ENCODE results near the gene MRPL2.
"Not testable (repeated sequence)": the region's sequence is repeated elsewhere in the genome, so short reads cannot be mapped to it uniquely, and the experiment has no call there.

Gene MRPL2

DNA sequence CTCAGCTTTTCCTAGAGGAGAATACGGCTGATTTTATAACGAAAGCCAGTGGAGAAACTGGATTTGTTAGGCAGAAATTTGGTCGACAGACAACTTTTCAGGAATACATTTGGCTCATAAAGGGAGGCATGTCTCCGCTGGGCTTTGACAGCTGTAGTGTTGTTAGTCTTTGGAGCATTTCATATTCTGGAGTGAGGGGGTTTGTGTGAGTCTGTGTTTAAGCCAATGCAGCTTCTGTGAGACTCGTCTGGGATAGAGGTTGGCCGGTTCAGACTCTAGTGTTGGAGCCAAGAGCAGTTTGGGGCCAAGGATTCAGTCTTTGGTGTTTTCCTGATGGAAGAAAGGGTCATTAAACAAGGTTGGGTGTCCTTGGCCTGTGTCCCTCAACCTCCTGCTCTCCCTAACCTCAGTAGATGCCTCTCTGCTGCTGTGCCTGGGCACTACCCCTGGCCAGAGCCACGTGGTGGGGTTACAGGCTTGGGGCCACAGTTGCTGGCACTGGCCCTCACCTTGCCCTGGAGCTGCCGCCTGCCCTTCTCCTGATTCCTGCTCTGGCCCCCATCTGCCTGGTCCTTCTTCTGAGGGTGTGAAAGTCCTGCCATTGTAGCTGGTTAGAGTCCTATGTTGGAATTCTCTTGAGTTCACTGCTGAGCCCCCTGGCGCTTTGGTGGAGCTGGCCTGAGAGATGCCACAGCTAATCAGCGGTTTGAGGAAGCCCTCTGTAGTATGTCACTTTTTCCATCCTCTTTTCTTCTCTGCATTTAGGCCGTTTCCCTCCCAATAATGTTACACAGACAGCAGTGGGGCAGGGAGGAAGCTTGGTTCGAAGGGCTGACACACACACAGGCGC is 23.8 kb upstream of the MRPL2 start:
- DNase-seq (ENCODE audit: low read depth): no peak

DNA sequence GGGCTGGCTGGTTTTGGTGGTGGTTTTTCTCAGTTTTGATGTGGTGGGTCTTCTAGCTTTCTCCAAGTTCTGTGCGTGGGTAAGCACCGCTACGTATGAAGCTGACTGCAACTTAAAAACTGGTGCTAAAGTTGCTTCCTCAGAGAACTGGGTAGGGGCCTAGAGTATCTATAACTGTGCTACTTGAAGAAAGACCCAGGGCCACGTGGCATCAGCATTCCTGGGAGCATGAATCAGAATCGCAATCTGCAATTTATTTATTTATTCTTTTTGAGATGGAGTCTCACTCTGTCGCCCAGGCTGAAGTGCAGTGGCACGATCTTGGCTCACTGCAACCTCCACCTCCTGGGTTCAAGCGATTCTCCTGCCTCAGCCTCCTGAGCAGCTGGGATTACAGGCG is 22.7 kb upstream of the MRPL2 start:
- not testable (repeated sequence) for DNase-seq (ENCODE audit: low read depth)

DNA sequence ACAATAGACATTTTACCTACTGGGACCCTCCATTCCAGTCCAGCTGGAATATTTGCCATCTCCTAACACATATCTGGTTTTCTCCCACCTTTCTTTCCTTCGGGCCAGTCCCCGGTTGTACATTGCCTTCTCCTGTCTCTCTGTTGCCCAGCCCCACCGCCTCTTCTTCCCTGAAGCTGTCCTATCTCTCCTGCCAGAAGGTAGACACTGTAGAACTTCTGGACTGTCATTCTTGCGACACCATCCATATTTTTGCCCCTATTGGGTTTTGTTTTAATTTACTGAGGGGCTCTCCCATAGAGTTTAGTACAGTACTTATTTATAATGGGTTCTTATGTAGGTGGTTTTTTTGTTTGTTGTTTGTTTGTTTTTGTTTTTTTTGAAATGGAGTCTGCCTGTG is 21.8 kb upstream of the MRPL2 start:
- no peak for DNase-seq (ENCODE audit: low read depth)

DNA sequence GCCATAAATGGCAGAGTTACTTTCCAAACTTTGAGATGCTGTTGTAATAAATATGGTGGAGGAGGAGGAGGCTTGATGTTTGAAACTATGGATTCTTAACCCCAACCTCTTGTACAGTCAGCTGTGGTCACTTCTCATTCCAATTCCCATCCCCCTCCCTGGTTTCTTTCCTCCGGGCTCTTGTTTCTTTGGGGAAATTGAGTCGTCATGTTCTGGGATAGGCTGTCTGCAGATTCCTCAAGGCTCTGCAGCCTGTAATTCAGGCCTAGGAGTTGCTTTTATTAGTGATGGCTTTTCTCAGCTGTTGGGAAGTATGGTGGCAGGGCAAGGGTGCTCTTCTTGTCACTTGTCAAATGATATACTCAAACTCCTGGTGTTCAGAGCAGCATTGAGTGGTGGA is 19.5 kb upstream of the MRPL2 start:
- no peak for DNase-seq (ENCODE audit: low read depth)

DNA sequence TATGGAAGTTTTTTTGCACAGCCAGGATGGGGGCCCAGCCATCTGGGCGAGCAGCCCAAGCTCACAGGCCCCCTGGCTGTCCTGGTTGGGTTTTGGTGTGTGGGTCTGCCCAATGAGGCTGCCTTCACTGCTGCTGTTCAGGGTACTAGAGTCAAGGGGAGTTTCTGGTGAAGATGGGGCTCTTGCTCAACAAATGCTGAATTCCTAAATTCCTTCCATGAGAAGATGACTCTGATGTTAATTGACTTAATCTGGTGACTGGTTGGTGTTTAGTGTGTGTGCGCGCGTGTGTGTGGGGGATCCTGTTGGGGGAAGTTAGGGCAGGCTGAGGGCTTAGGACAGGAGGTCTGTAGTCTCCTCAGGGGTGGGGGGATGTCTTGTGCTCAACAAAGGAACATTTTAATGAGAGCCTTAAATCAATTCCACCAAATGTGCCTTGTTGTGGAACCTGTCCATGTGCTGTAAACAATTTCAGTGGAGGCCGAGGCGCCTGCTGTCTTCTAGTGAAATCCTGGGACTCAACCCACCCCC is 18.8 kb upstream of the MRPL2 start:
- no peak for DNase-seq (ENCODE audit: low read depth)

DNA sequence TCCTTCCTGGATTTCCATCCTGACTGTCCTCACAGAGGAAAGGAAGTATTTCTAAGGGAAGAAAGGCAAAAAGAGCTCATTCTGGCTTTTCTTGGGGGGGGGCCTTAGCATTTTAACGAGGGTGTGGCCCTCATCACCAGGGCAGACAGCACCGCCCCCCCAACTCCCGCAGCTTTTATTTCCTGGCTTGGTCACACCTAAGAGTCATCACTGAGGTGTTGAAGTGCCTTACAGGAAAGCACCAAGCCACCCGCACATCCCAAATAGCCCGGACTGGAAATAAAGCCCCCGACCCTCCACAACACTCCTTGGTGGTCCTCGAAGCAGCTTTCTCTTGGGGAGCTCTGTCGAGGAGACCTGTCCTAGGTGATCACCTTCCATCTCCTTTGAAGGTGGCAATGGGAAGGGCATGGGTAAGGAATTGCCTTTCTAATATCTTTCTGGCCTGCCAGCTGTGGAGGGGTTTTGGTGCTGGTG is 18.1 kb upstream of the MRPL2 start:
- DNase-seq (ENCODE audit: low read depth): no peak

DNA sequence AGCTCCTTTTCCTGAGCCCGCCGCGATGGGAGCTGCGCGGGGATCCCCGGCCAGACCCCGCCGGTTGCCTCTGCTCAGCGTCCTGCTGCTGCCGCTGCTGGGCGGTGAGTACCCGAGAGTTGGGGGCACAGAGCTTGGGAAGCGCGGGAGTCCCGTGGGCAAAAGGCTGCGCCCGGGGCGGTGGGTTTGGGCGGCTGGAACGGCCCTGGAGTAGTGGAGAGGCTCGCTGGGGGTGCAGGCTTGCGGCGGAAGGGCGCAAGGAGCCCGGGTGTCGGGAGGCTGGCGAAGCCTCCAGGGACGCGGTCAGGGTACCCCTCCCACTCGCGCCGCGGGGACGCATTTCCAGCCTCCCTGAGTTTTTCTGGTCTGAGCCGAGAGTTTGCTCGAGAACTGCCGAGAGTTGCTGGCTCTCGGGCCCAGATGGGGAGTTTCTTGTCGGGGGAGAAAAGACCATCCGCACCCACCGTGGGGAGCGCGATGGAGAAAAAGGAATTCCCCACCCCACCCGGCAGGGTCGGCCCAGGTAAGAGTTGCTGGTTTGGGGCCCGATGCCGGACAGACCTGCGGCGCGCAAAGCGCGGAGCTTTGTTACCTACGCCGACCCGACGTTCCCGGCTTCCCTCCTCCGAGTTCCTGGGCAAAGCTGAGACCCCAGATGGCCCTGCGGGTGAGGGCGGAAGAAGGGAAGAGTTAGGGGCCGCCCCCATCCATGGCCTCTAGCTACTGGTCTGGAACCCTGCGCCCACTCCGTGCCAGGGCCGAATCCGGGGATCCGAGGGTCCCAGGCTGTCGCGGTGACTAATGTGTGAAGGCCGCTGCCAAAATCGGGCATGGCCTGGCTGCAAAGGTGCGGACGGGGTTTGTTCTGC is 17.5 kb upstream of the MRPL2 start:
- DNase-seq (ENCODE audit: low read depth): no peak

DNA sequence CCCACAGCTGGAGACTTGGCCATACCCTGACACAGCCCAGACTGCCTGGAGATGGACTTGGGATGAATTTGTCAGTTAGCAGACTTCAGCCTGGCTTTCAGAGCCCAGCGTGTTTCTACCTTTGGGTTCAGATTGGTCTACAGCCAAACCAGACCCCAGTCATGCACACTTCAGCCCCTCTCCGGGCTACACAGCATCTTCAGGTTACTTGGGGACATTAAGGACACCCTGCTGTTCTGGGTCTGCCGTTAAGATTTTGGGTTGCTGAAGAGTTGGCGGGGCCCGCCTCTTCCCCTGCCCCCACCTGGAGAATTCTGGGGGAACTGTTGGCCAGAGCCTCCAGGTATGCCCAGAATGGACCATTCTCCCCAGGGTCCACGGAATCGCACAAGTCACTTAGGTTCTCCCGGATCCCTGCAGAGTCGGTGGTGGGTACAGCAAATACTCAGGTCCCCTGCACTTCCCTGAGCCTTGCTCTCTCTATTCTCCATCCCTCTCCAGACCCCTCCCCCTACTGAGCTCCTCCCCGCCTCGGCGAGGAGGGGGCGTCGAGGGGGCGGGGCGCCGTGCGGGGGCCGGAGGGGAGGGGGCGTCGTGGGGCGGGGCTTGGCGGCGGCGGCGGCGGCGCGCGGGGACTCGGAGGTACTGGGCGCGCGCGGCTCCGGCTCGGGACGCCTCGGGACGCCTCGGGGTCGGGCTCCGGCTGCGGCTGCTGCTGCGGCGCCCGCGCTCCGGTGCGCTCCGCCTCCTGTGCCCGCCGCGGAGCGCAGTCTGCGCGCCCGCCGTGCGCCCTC is 16.6 kb upstream of the MRPL2 start, which contains the start of gene PTK7:
TSS of gene PTK7 (plus strand) at position 645 of the 794 bp plus-strand sequence. CDS start 175 bp downstream, outside the sequence.
- DNase-seq (ENCODE audit: low read depth): no peak

DNA sequence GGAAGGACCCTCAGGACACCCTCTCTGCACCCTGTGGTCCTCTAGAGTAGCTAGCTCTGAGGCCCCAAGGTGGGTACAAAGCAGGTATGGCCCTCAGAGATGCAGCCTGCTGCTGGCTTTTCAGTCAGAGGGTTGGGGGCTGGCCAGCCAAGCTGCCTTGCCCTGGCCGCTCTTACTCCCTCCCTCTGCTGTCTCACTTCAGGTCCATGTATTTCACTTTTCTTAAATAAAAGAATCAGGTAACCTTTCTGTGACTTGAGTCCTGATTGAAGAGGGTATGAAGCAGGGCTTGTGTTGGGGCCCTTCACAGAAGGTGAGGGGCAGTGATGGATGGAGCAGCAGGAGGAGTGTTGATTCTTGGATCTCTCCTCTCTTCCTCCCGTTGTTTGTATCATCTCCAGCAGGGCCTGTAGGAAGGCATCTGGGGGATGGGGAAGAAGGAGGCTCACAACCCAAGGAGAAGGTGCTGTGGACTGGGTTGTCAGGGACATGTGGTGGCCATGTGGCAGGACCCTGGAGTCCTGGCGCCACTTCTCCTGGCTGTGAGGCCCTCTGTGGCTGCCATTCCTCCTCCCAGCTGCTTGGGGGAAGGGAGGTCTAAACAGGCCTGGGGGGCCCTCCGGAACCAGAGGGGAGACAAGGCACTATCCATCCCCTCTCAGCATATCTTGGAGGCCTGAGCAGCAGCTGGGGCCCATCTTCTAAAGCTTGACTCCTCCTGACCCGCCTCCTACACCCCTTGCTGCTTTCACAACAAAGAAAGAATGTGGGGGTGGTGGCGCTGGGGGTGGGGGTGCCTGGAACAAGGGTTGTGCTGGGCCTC is 15.8 kb upstream of the MRPL2 start:
- no peak for DNase-seq (ENCODE audit: low read depth)

DNA sequence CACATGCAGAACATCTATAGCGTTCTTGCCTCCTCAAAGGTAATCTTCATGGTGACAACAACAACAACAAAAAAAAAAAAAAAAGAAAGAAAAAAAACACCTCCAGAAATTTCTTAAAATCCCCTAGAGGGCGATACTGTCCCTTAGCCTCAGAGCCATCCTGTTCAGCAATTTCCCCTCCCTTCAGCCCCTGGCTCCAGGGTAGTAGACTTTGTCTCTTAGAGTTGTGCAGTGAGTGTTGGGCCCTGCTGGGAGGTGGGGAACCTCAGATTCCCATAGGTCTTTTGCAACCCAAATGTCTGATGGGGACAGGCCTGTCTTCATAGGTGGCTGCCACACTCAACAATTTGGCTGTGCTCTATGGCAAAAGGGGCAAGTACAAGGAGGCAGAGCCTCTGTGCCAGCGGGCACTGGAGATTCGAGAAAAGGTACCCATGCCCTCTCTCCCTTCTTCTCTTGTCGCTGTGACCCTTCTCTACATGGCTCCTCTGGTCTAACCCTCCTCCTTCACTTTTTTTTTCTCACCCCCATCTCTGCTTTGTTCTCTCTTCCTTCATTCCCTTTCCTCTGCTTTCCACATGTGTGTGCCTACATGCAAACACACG is 10.9 kb upstream of the MRPL2 start:
- DNase-seq (ENCODE audit: low read depth): no peak

DNA sequence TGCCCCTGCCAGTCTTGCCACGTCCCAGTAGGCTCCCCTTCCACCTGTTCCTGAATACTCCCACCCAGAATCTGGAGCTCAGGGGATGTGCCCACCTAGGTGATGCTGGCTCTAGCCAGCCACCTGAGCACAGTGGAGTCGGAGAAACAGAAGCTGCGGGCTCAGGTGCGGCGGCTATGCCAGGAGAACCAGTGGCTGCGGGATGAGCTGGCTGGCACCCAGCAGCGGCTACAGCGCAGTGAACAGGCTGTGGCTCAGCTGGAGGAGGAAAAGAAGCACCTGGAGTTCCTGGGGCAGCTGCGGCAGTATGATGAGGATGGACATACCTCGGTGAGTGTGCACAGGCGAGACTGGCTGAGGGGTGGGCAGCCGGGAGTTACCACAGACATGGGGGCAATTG is 3.6 kb upstream of the MRPL2 start:
- DNase-seq (ENCODE audit: low read depth): no peak

DNA sequence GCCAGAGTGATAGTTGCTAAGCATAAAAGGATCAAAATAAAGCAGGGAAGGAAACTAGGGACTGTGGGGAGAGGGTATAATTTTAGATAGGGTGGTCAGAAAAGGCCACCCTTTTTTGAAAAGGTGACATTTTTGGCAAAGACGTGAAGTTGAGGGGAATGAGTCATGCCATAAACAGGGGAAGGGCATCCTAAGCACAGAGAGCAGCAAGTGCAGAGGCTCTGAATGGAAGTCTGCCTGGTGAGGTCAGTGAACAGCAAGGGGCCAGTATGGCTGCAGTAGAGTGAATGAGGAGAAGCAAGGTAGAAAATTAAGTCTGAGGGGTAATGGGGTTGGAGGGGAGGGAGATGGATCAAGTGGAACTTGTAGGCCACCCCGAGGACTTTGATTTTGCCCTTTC is 2.6 kb upstream of the MRPL2 start:
- DNase-seq (ENCODE audit: low read depth): no peak

DNA sequence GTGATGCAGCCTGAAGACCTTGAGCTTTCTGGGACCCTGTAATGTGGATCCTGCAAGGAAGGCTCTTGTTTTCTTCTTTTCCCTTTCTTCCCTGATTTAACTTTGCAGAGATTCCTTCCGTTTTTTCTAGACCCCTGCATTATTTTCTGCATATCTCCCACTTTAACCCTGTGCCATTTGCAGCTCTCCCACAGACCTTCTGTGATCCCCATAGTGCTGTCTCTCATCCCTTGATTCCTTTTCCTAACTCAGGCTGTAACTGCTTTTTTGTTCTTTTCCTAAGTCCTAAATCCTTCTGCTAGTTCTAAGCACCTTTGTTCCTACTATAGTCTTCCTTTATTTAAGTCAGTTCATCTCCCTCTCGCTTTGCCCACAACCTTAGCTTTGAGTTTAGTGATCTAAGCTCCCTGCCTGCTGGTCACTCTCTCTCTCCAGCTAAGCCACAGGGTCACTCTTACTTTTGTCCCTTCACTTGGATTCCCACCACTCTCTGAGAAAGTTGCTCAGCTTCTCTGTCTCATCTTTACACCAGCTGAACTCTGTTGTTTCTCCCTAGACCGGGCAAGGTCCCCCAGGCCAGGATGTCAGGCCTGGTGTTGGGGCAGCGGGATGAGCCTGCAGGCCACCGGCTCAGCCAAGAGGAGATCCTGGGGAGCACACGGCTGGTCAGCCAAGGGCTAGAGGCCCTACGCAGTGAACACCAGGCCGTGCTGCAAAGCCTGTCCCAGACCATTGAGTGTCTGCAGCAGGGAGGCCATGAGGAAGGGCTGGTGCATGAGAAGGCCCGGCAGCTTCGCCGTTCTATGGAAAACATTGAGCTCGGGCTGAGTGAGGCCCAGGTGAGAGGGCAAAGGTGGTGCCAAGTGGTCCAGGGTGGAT is 1.8 kb upstream of the MRPL2 start:
- no peak for DNase-seq (ENCODE audit: low read depth)

DNA sequence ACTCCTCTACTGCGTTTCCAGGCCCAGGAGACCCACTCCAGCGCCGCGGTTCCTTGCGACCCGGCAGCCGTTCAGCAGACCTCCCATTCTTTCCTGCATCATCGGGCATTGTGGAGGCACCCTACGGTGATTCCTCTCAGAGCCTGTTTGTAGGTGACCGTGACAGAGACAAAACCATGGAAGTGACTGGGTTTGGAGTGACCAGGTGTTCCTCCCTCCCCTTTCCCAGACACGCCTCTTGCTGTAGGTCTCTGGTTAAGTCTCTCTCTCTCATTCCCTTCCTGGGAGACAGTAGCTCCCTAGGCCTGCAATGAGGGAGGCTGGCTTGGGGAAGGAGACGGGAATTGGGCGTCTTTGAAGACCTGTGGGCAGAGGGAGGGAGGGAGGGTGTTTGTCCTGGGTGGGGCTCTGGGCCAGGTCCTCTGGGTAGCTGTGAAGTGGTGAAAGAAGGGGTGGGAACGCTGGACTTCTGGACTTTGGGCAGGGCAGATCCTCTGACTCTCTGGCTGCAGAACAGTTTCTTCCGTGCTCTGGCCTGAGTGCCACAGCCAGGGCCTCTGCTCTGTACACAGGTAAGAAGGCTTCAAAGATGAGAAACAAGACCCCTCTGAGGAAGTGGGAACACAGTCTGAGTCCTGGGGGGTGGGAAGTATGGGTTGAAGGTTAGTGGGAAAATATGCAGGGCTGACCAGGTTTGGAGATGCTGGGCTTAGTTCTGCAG is 960 bp upstream of the MRPL2 start:
- no peak for DNase-seq (ENCODE audit: low read depth)

DNA sequence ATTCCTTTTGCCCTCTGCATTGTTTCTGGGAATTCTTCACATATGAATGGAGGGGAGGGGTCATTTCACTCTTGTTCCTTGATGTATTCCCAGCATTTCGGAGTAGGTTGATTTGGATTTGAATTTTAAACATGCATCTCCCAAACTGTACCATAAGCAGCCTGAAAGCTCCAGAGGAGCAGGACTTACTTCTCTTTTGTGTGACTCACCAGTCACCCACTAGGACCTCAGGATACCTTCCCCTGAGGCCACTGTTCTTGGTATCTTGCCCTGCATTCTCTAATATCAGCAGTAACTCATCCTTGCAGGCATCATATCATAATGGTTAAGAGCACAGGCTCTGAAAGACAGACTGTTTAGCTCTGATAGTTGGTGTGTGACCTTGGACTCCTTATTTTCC is 703 bp downstream of the MRPL2 start:
- DNase-seq (ENCODE audit: low read depth): no peak

DNA sequence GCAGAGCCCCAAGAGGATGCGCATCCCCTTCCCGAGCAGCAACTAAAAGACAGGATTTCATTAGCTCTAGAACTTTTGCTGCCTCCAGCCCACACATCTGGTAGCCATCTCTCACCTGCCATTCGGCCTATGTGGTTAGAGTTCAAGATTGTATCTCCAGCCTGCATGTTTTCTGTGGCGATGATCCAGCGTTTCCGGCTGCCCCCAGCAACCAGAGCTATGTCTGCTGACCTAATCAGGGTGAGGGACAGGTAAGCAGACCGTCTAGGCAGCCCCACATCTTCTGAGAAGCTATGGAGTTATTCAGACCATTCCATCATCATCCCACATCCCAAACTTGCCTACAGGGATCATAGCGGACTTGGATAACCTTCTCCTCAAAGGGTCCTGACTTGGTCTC is 3.3 kb downstream of the MRPL2 start:
- no peak for DNase-seq (ENCODE audit: low read depth)

DNA sequence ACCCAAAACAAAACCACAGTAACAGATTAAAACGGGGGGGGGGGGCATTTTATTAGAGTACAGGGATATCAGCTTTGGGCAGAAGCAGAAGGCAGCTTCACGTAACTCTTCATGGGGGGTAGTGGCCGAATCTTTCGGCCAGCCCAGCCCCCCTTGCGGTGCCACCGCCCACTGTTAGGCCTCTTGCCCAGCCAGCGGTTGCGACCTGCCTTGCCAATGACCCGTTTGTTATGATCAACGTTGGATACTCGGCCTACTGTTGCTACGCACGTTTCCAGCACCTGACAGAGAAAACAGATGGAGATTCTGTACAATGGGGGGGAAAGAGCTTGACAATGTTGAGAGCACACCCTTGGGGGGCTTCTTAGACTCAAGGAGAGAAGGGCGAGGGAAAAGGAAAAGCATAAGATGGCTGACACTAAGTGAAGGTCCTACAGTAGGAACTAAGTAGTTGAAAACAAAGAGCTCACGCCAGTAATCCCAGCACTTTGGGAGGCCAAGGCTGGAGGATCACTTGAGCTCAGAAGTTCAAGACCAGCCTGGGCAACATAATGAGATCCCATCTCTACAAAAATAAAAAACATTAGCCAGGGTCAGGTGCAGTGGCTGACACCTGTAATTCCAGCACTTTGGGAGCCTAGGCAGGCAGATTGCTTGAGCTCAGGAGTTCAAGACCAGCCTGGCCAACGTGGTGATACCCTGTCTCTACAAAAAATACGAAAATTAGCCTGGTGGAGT is 4.9 kb downstream of the MRPL2 start:
- DNase-seq (ENCODE audit: low read depth): no peak

DNA sequence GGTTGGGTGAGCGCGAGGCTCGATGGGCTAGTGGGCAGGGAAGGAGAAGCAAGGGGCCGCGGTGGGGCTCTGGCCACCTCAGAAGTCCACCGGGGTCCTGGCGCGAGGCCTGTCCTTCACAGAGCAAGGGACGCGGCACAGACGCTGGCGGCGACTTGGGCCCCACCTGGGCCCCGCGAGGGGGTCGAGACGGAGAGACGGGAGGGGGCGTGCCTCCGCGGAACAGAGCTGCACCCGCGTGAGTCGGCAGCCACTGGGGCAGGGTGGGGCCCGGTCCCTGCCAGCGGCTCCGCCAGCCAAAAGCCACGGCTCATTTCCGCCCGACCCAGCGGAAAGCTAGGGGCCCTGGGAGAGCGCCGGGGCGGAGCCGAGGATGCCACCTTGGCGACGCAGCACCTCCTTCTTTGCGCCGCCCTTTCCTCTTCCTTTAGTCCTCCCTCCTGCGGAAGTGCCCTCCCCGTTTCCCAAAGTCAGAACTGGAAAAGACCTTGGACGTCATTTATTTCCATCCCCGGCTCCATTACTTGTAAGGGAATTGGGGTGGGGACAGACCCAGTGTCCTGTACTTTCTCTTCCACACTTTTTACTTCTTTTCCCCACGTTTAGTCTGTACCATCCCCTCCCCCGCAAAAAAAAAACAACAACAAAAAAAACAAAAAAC is 5.6 kb downstream of the MRPL2 start, which contains the start of gene CUL7:
TSS of gene CUL7 (minus strand) at position 307 of the 661 bp plus-strand sequence. CDS start 1,063 bp downstream, outside the sequence.
- DNase-seq (ENCODE audit: low read depth): peak; percentile 79
